ENCODE measurements around the gene TMEM91. TPM values are rescaled to one million over a fixed set of nuclear protein-coding genes. Genes with fewer than 3 reads are reported as not detected.

TMEM91 gene
- total RNA-seq, 1 donor from 2014 or later = 7.6 TPM

DNA sequence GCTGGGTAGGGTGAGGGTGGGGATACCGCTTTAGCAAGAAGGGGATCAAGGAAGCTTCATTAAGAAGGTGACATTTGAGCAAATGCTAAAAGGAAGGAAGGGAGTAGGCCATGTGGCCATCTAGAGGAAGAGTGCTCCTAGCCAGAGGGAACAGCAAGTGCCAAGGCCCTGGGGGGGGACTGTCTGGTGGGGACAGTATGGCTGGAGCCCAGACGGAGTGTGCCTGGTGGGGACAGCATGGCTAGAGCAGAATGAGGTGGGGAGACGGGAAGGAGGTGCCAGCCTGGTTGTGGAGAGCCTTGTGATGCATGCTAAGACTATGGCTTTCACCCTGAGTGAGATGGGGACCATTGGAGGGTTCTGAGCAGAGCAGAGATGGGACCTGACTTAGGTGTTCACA is 20.5 kb upstream of the TMEM91 start:
- H3K36me3 ChIP-seq (ENCODE audit: control insufficient read depth, insufficient read depth, low read length) = no peaks in the 10 kb centered on the region
- no peak for DNase-seq (ENCODE audit: low read depth)
- no peak for TF ChIP-seq CTCF (IDR thresholded peaks at IDR 0.05; ENCODE audit: insufficient read depth, low read length, severe bottlenecking)
- no peak for FAIRE-seq
- no peak overlapping the region for H3K4me3 ChIP-seq (ENCODE audit: low read depth, low read length)
- no peaks in the 10 kb centered on the region for H3K27me3 ChIP-seq (ENCODE audit: control insufficient read depth, insufficient read depth, low read length)

- DNase-seq (ENCODE audit: low read depth) = no peak
- no peak for FAIRE-seq
- no peak overlapping the region for H3K4me3 ChIP-seq (ENCODE audit: low read depth, low read length)
- H3K36me3 ChIP-seq (ENCODE audit: control insufficient read depth, insufficient read depth, low read length) = no peaks in the 10 kb centered on the region
- TF ChIP-seq CTCF (IDR thresholded peaks at IDR 0.05; ENCODE audit: insufficient read depth, low read length, severe bottlenecking) = no peak
- no peaks in the 10 kb centered on the region for H3K27me3 ChIP-seq (ENCODE audit: control insufficient read depth, insufficient read depth, low read length)
Measured at GRCh38 chr19:41356984-41357739, 19.2 kb upstream of the TMEM91 start.

DNA sequence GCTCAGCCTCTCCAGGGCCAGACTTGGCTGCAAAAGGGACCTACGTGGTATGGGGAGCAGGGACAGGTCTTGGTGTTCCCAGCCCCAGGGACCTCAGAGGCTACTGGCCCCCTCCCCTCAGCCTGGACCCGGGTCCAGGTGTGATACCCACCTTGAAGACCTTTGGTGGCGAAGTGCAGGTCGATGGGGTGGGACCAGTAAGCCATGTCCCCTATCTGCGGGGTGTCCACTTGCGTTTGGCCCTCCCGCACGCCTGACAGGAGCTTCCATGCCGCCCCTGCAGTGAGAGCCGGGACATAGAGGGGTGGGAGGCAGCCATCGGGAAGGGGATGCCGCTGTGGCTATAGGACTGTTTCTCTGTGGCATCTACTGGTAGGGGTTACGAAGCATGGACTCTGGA is 18.6 kb upstream of the TMEM91 start:
- no peaks in the 10 kb centered on the region for H3K27me3 ChIP-seq (ENCODE audit: control insufficient read depth, insufficient read depth, low read length)
- no peak for DNase-seq (ENCODE audit: low read depth)
- no peak for FAIRE-seq
- no peak overlapping the region for H3K4me3 ChIP-seq (ENCODE audit: low read depth, low read length)
- no peak for TF ChIP-seq CTCF (IDR thresholded peaks at IDR 0.05; ENCODE audit: insufficient read depth, low read length, severe bottlenecking)
- no peaks in the 10 kb centered on the region for H3K36me3 ChIP-seq (ENCODE audit: control insufficient read depth, insufficient read depth, low read length)

DNA sequence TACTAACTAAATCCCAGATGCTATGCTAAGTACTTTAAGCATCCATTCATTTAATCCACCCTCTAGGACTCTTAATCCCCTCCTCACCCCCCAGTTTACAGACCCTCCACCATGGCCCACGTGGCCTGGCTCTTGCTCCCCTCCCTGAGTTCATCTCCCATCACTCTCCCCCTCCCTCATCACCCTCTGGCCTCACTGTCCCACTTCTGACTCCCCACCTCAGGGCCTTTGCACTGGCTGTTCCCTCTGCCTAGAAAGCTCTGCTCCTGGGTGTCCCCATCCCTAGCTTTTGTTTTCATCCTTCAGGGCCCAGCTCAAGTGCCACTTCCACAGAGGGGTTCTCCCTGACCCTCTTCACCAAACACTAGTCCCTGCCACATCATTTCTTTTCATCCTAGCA is 16.6 kb upstream of the TMEM91 start:
- TF ChIP-seq CTCF (IDR thresholded peaks at IDR 0.05; ENCODE audit: insufficient read depth, low read length, severe bottlenecking) = no peak
- DNase-seq (ENCODE audit: low read depth) = no peak
- Histone ChIP-seq H3K4me3 (ENCODE audit: low read depth, low read length) (no peak overlapping the region), H3K36me3 (ENCODE audit: control insufficient read depth, insufficient read depth, low read length) (no peaks in the 10 kb centered on the region), H3K27me3 (ENCODE audit: control insufficient read depth, insufficient read depth, low read length) (no peaks in the 10 kb centered on the region)
- no peak for FAIRE-seq

GRCh38 chr19:41362143-41362847 is 14.0 kb upstream of the TMEM91 start:
- DNase-seq (ENCODE audit: low read depth) = peak; percentile 91

More at GRCh38 chr19:41362143-41362847, 14.0 kb upstream of the TMEM91 start:
- Histone ChIP-seq H3K36me3 (ENCODE audit: control insufficient read depth, insufficient read depth, low read length) (no peaks in the 10 kb centered on the region), H3K27me3 (ENCODE audit: control insufficient read depth, insufficient read depth, low read length) (no peaks in the 10 kb centered on the region), H3K4me3 (ENCODE audit: low read depth, low read length) (no peak overlapping the region)
- TF ChIP-seq CTCF (IDR thresholded peaks at IDR 0.05; ENCODE audit: insufficient read depth, low read length, severe bottlenecking) = no peak
- no peak for FAIRE-seq

All from bronchial epithelial cell (primary cell).